Ovary (tissue), 3 donors: ENCODE data around the gene TMEM169.

Source experiments
- CTCF ChIP-seq, 3 donors: fragments of 450-650 bp in 2 of 3; fragments of 200-600 bp in 1 of 3; IDR thresholded peaks; one replicate each; pipeline versions ENCODE4 v1.5.1 to v1.8.0; 2016 to 2022; ENCODE audit warnings: antibody characterized with exemption in 3 of 3, mild to moderate bottlenecking in 1 of 3
- EP300 ChIP-seq: sonication (generic); formaldehyde crosslinking; IDR thresholded peaks from one replicate; pipeline ENCODE4 v1.6.1; 2017; ENCODE audit warnings: antibody characterized with exemption
- POLR2A ChIP-seq: fragments of 450-650 bp; IDR thresholded peaks from one replicate; pipeline ENCODE4 v1.6.1; 2017; ENCODE audit warnings: antibody characterized with exemption, mild to moderate bottlenecking, moderate library complexity
- donor health status: DM: no; HTN: no; CAD: no.

- TF ChIP-seq CTCF (IDR thresholded peaks at IDR 0.05) (no peak), EP300 (no peak), POLR2A (no peak)
Measured at GRCh38 chr2:216118474-216118873, 36.8 kb downstream of the TMEM169 start.
